ENCODE measurements around the gene SNX27. TPM values are rescaled to one million over a fixed set of nuclear protein-coding genes. Genes with fewer than 3 reads are reported as not detected.

Gene SNX27
- total RNA-seq, 1 experiment from 2014 or later: 42.2 TPM

GRCh38 chr1:151606857-151607256 lies 5.0 kb upstream of the SNX27 start:
- Histone ChIP-seq H3K36me3 (ENCODE audit: control insufficient read depth in 1 of 2, insufficient read depth in 2 of 2, low read length in 2 of 2) (no peaks in the 10 kb centered on the region), H3K27ac (ENCODE audit: low read depth, low read length) (no peak overlapping the region), H4K20me1 (ENCODE audit: insufficient read depth) (no peaks in the 10 kb centered on the region), H3K9me3 (ENCODE audit: control insufficient read depth in 1 of 2, insufficient read depth in 1 of 2, low read depth in 1 of 2, low read length in 2 of 2) (no peaks in the 10 kb centered on the region), H3K4me2 (ENCODE audit: low read length) (peak overlapping the region; percentile 54), H2AFZ (ENCODE audit: low read depth, low read length, poor library complexity, severe bottlenecking) (peak overlapping the region; percentile 6), H3K79me2 (ENCODE audit: insufficient read depth, low read length) (no peaks in the 10 kb centered on the region), H3K4me1 (ENCODE audit: control insufficient read depth in 1 of 2, insufficient read depth in 2 of 2, low read length in 2 of 2) (peaks cover 5 to 40% of the 10 kb centered on the region in 2 experiments), H3K27me3 (ENCODE audit: insufficient read depth, low read length) (no peaks in the 10 kb centered on the region), H3K4me3 (replicated peaks in 1 of 2; ENCODE audit: low read depth in 1 of 2, low read length in 2 of 2) (no peak overlapping the region), H3K9ac (ENCODE audit: low read length) (no peak overlapping the region), H3K9me2 (ENCODE audit: insufficient read depth) (no peaks in the 10 kb centered on the region)
- BruUV-seq (replicated peaks): no TSS peak
- ATAC-seq (no peak), DNase-seq (ENCODE audit: low read depth, low spot score) (no peak)
- intact Hi-C loops (cut with micrococcal nuclease): no loop called here
- TF ChIP-seq ELF1 (IDR thresholded peaks at IDR 0.05; ENCODE audit: borderline replicate concordance, low read depth) (no peak), MAX (IDR thresholded peaks at IDR 0.05) (no peak), RAD21 (IDR thresholded peaks at IDR 0.05; ENCODE audit: low read depth) (no peak), EGR1 (IDR thresholded peaks at IDR 0.05; ENCODE audit: low read depth) (no peak), ZBTB33 (IDR thresholded peaks at IDR 0.05; ENCODE audit: extremely low read depth, insufficient replicate concordance, low read length) (no peak), ATF3 (IDR thresholded peaks at IDR 0.05) (no peak), SIN3A (IDR thresholded peaks at IDR 0.05; ENCODE audit: low read depth) (no peak), CBX3 (IDR thresholded peaks at IDR 0.05; ENCODE audit: low read depth) (no peak)
- ChIA-PET CTCF (interaction anchor here (0.9 kb wide), 1 partner anchor 13 kb away, joined by 4 read pairs; no protein-coding TSS in a partner anchor), POLR2A (interaction anchor here (2.0 kb wide), 1 partner anchor 13 kb away, joined by 5 read pairs; no protein-coding TSS in a partner anchor), RAD21 (ENCODE audit: low non-redundant PET in 1 of 2, low total read pairs in 2 of 2, uncharacterized antibody in 2 of 2, unreplicated experiment in 2 of 2) (no interaction called here)

All from HCT116 (cell line).